ENCODE measurements around the gene ITGA8. TPM values are rescaled to one million over a fixed set of nuclear protein-coding genes. Genes with fewer than 3 reads are reported as not detected.

The ITGA8 gene
- total and polyA plus RNA-seq, 2 of the 13 experiments (the other 11 are each of a cell fraction or from before 2014, with no cell fraction given), result not detected

GRCh38 chr10:15640536-15641085 lies 79.1 kb downstream of the ITGA8 start:
- no TSS peak for BruUV-seq (replicated peaks)

GRCh38 chr10:15636446-15636845 lies 83.3 kb downstream of the ITGA8 start:
- CTCF ChIA-PET (ENCODE audit: low intra/inter-chr PET ratio, low total read pairs), result no interaction called here
- no peak for TF ChIP-seq RXRB (CRISPR knock-in tag; IDR thresholded peaks at IDR 0.05; ENCODE audit: borderline replicate concordance)
- TF ChIP-seq IKZF5 (CRISPR knock-in tag; IDR thresholded peaks at IDR 0.05), result no peak
- TF ChIP-seq NFKB2 (CRISPR knock-in tag; IDR thresholded peaks at IDR 0.05; ENCODE audit: borderline replicate concordance), result no peak
- no peak for TF ChIP-seq ZNF292 (CRISPR knock-in tag; IDR thresholded peaks at IDR 0.05; ENCODE audit: borderline replicate concordance, low read depth)
- TF ChIP-seq CTCF (CRISPR knock-in tag; IDR thresholded peaks at IDR 0.05), result no peak
- TF ChIP-seq MTERF4 (CRISPR knock-in tag; IDR thresholded peaks at IDR 0.05), result no peak
- no peak for TF ChIP-seq ZNF562 (CRISPR knock-in tag; IDR thresholded peaks at IDR 0.05; ENCODE audit: borderline replicate concordance)
- no peak for TF ChIP-seq ZNF24 (IDR thresholded peaks at IDR 0.05)
- TF ChIP-seq STAT6 (CRISPR knock-in tag; IDR thresholded peaks at IDR 0.05; ENCODE audit: borderline replicate concordance), result no peak

More at GRCh38 chr10:15640536-15641085, 79.1 kb downstream of the ITGA8 start:
- no peaks in the 10 kb centered on the region for H4K20me1 ChIP-seq (ENCODE audit: insufficient read depth, low read length)
- in situ Hi-C loops (cut with HindIII; ENCODE audit: extremely low pct_ligation_motif_present, low pct_unique_long_range_greater_than_20kb) (no loop called here), intact Hi-C loops (cut with micrococcal nuclease; ENCODE audit: unreplicated experiment) (no loop called here)
- WGBS (ENCODE audit: low lambda C conversion rate), result 0% methylated on average over 5 of the region's 5 CpGs
- H3K27me3 ChIP-seq (ENCODE audit: control insufficient read depth in 1 of 2, insufficient read depth in 2 of 2, low read length in 2 of 2), result peaks cover 1 to 32% of the 10 kb centered on the region in 2 experiments; a peak in 2 of 5 replicates
- no peaks in the 10 kb centered on the region for H3K9me3 ChIP-seq (ENCODE audit: low read length)
- H3K4me3 ChIP-seq (replicated peaks in 1 of 3; ENCODE audit: insufficient read depth in 1 of 3, low read depth in 2 of 3, low read length in 3 of 3), result no peak overlapping the region
- H2AFZ ChIP-seq (ENCODE audit: low read length), result no peak overlapping the region
- DNase-seq (ENCODE audit: low spot score) (no peak), ATAC-seq (no peak), FAIRE-seq (no peak)
- no peak overlapping the region for H3K9ac ChIP-seq (ENCODE audit: insufficient read depth, low read depth, low read length)
- no peak overlapping the region for H3K27ac ChIP-seq (ENCODE audit: extremely low read length, insufficient read depth, low read length)
- no peaks in the 10 kb centered on the region for H3K4me1 ChIP-seq (ENCODE audit: insufficient read depth, low read length)
- ChIA-PET POLR2A (no interaction called here), CTCF (ENCODE audit: low intra/inter-chr PET ratio, low total read pairs) (no interaction called here)
- no peaks in the 10 kb centered on the region for H3K79me2 ChIP-seq (ENCODE audit: insufficient read depth, low read length)
- H3K4me2 ChIP-seq (ENCODE audit: low read depth, low read length), result no peak overlapping the region
- H3K36me3 ChIP-seq (replicated peaks in 1 of 2; ENCODE audit: control insufficient read depth in 1 of 2, insufficient read depth in 2 of 2, low read length in 2 of 2), result no peaks in the 10 kb centered on the region
- TF ChIP-seq ZNF256 (CRISPR knock-in tag; conservative IDR thresholded peaks at IDR 0.05), result no peak
- no peak for TF ChIP-seq HNRNPL (IDR thresholded peaks at IDR 0.05; ENCODE audit: low read depth, low read length)
- no peak for TF ChIP-seq ZNF816 (CRISPR knock-in tag; IDR thresholded peaks at IDR 0.05; ENCODE audit: borderline replicate concordance)
- TF ChIP-seq TCF7L2 (IDR thresholded peaks at IDR 0.05; ENCODE audit: low read depth, low read length), result no peak
- no peak for TF ChIP-seq ATF7-NPFF (CRISPR knock-in tag; IDR thresholded peaks at IDR 0.05; ENCODE audit: low read depth)
- no peak for TF ChIP-seq ZNF33B (CRISPR knock-in tag; IDR thresholded peaks at IDR 0.05)

More at GRCh38 chr10:15636446-15636845, 83.3 kb downstream of the ITGA8 start:
- Histone ChIP-seq H3K79me2 (ENCODE audit: insufficient read depth, low read length) (no peaks in the 10 kb centered on the region), H3K27ac (ENCODE audit: extremely low read length, insufficient read depth, low read length) (no peak overlapping the region), H3K9ac (ENCODE audit: insufficient read depth, low read depth, low read length) (no peak overlapping the region), H3K4me3 (replicated peaks in 1 of 3; ENCODE audit: insufficient read depth in 1 of 3, low read depth in 2 of 3, low read length in 3 of 3) (no peak overlapping the region), H3K4me1 (ENCODE audit: insufficient read depth, low read length) (no peaks in the 10 kb centered on the region), H3K9me3 (ENCODE audit: low read length) (no peaks in the 10 kb centered on the region), H2AFZ (ENCODE audit: low read length) (no peak overlapping the region), H3K36me3 (replicated peaks in 1 of 2; ENCODE audit: control insufficient read depth in 1 of 2, insufficient read depth in 2 of 2, low read length in 2 of 2) (no peaks in the 10 kb centered on the region), H4K20me1 (ENCODE audit: insufficient read depth, low read length) (no peaks in the 10 kb centered on the region), H3K4me2 (ENCODE audit: low read depth, low read length) (no peak overlapping the region), H3K27me3 (ENCODE audit: control insufficient read depth in 1 of 2, insufficient read depth in 2 of 2, low read length in 2 of 2) (peaks cover 1 to 23% of the 10 kb centered on the region in 2 experiments; a peak in 2 of 5 replicates)
- 3% methylated on average over 3 of the region's 3 CpGs for WGBS (ENCODE audit: low lambda C conversion rate)
- FAIRE-seq, result no peak
- intact Hi-C loops (cut with micrococcal nuclease; ENCODE audit: unreplicated experiment) (no loop called here), in situ Hi-C loops (cut with HindIII; ENCODE audit: extremely low pct_ligation_motif_present, low pct_unique_long_range_greater_than_20kb) (no loop called here)
- DNase-seq (ENCODE audit: low spot score), result no peak
- no TSS peak for BruUV-seq (replicated peaks)
- POLR2A ChIA-PET, result no interaction called here
- no peak for ATAC-seq

Data from HepG2 (cell line).